ENCODE measurements around the gene FGF3.

DNA sequence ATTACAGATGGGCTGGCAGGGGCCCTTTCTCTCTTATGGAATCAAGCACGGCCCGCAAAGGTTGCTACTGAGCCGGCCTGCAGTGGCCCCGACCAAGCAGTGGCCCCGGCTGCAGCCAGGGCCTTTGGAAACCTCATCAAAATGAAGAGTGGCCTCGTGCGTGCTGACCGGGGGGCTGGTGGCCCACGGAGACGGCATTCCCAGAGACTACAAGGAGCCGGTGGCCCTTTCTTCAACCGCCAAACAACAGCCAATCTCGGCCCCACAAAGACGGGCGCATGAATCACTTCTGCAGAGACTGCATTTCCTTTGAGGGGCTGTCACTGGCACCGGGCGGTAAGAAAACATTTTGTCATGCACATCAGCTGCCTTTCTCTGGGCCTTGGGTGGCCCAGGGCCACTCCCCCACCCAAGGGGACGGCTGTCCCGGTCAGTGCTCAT is 43.1 kb upstream of the FGF3 start:
- TF ChIP-seq CTCF (conservative IDR thresholded peaks at IDR 0.05 in 1 of 2, IDR thresholded peaks at IDR 0.05 in 1 of 2; ENCODE audit: extremely low read depth in 1 of 2, insufficient read depth in 1 of 2, low read depth in 1 of 2, low read length in 2 of 2) (no peak), EZH2 (IDR thresholded peaks at IDR 0.05; ENCODE audit: borderline replicate concordance, low read length) (no peak)
